Testis (tissue), 2 donors: ENCODE results near the gene COL12A1.

Source experiments
- CTCF ChIP-seq, 3 experiments: fragments of 450-650 bp in 2 of 3; fragments of 200-600 bp in 1 of 3; sonication (generic) in 1 of 3; IDR thresholded peaks; one replicate each; pipeline ENCODE4 v1.5.1; 2016 to 2019; ENCODE audit warnings: antibody characterized with exemption in 3 of 3, mild to moderate bottlenecking in 2 of 3, moderate library complexity in 1 of 3
- POLR2A ChIP-seq: fragments of 450-650 bp; IDR thresholded peaks from one replicate; pipeline ENCODE4 v1.6.1; 2017; ENCODE audit warnings: antibody characterized with exemption, mild to moderate bottlenecking, moderate library complexity

DNA sequence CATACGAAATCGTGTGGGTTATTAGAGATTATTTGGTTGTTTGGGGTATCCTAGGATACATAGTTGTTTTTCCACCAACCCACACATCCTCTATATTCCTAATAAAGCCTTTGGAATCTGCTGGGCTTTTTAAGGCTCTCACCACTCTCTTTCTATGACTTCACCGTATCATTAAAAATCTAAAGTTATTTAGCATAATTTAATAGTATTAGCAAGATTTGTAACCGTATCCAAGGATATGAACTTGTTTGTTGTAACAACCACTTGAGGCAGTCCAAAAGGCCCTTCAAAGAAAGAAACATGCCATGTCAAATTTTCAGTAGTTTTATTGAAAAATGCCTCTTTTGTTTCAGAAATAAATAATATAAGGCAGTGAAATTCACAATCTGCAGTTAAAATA is 121.8 kb downstream of the COL12A1 start:
- no peak for TF ChIP-seq POLR2A
- TF ChIP-seq CTCF (IDR thresholded peaks at IDR 0.05), result no peak
